Sigmoid colon (tissue), 4 donors: ENCODE data around the gene CNOT4.
A peak's percentile ranks its signal among the peaks of the same experiment; 100 is the strongest.

Source experiments
- EP300 ChIP-seq, 4 donors: sonication (generic); formaldehyde crosslinking; IDR thresholded peaks; one replicate each; pipeline ENCODE4 v1.6.1; 2017; ENCODE audit warnings: antibody characterized with exemption in 4 of 4
- POLR2A ChIP-seq, 2 donors: fragments of 450-650 bp; IDR thresholded peaks; one replicate each; pipeline ENCODE4 v1.6.1; 2016; ENCODE audit warnings: antibody characterized with exemption in 2 of 2, mild to moderate bottlenecking in 2 of 2, moderate library complexity in 2 of 2
- POLR2AphosphoS5 ChIP-seq, 4 donors: sonication (generic); formaldehyde crosslinking; IDR thresholded peaks; one replicate each; pipeline ENCODE4 v1.6.1; 2017; ENCODE audit warnings: antibody characterized with exemption in 4 of 4
- TF ChIP-seq, protein P1 (sequence below), 4 experiments: fragments of 450-650 bp in 3 of 4; fragments of 200-600 bp in 1 of 4; IDR thresholded peaks; one replicate each; pipeline ENCODE4 v1.5.1; 2016 to 2019; ENCODE audit warnings: antibody characterized with exemption in 4 of 4, mild to moderate bottlenecking in 3 of 4, moderate library complexity in 2 of 4

- TF ChIP-seq POLR2A (IDR thresholded peaks at IDR 0.05), result no peak
- TF ChIP-seq, protein P1, sequence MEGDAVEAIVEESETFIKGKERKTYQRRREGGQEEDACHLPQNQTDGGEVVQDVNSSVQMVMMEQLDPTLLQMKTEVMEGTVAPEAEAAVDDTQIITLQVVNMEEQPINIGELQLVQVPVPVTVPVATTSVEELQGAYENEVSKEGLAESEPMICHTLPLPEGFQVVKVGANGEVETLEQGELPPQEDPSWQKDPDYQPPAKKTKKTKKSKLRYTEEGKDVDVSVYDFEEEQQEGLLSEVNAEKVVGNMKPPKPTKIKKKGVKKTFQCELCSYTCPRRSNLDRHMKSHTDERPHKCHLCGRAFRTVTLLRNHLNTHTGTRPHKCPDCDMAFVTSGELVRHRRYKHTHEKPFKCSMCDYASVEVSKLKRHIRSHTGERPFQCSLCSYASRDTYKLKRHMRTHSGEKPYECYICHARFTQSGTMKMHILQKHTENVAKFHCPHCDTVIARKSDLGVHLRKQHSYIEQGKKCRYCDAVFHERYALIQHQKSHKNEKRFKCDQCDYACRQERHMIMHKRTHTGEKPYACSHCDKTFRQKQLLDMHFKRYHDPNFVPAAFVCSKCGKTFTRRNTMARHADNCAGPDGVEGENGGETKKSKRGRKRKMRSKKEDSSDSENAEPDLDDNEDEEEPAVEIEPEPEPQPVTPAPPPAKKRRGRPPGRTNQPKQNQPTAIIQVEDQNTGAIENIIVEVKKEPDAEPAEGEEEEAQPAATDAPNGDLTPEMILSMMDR (IDR thresholded peaks at IDR 0.05), result peak in 1 of 4 experiments; percentile 21
- TF ChIP-seq POLR2AphosphoS5 (IDR thresholded peaks at IDR 0.05), result no peak
- no peak for TF ChIP-seq EP300 (IDR thresholded peaks at IDR 0.05)
Measured at GRCh38 chr7:135335628-135336139, 174.2 kb downstream of the CNOT4 start.
